Endothelial cell of umbilical vein (primary cell): ENCODE measurements around the gene KDM4C. TPM values are rescaled to one million over a fixed set of nuclear protein-coding genes. Genes with fewer than 3 reads are reported as not detected.

Experiments
- BruUV-seq: library from RNA; stranded (reverse); fragments of 400-500 nt; replicated peaks from 2 replicates; lab custom pipeline; 2021; lab: Mats Ljungman, UMichigan
- CTCF ChIA-PET: fragments of 300-600, 350-600 bp; sonication (Branson Sonifier 250); formaldehyde crosslinking; loops from one replicate; lab custom pipeline; 2021; ENCODE audit warnings: antibody characterized with exemption, inconsistent platforms; lab: Charles Lee
- POLR2A ChIA-PET: fragments of 300-600, 350-600 bp; sonication (Branson Sonifier 250); formaldehyde crosslinking; loops from one replicate; lab custom pipeline; 2021; ENCODE audit warnings: antibody characterized with exemption, inconsistent platforms; lab: Charles Lee
- DNase-seq: peaks from one replicate; pipeline ENCODE4 v3.0.0-alpha.2; 2011; ENCODE audit warnings: low read depth, low spot score
- FAIRE-seq: peaks from 2 replicates; lab custom pipeline; 2011; peaks lifted over from hg19 to GRCh38; lab: Jason Lieb, UNC
- H2AFZ ChIP-seq: 2 replicates; pipeline ENCODE4 v1.6.0; 2012; ENCODE audit warnings: low read depth, low read length, control low read depth, inconsistent platforms
- H3K27ac ChIP-seq: 2 replicates; pipeline ENCODE4 v1.5.1; 2011; ENCODE audit warnings: low read depth, mild to moderate bottlenecking, control low read depth, low read length, moderate library complexity; ENCODE audit not compliant: insufficient read depth
- H3K27me3 ChIP-seq, 2 experiments: 2 replicates each; pipeline versions ENCODE4 v1.6.0 to v1.6.1; 2011; ENCODE audit warnings: low read length in 2 of 2, mixed read lengths in 1 of 2; ENCODE audit not compliant: control insufficient read depth in 2 of 2, insufficient read depth in 2 of 2
- H3K36me3 ChIP-seq, 2 experiments: 2 replicates in 1 of 2; 3 replicates in 1 of 2; pipeline ENCODE4 v1.5.1; 2011; ENCODE audit warnings: low read length in 2 of 2, mild to moderate bottlenecking in 1 of 2, moderate library complexity in 1 of 2; ENCODE audit not compliant: control insufficient read depth in 2 of 2, insufficient read depth in 2 of 2; ENCODE audit errors: extremely low read depth in 1 of 2
- H3K4me1 ChIP-seq: 3 replicates; pipeline ENCODE4 v1.5.1; 2011; ENCODE audit warnings: mild to moderate bottlenecking, low read length; ENCODE audit not compliant: control insufficient read depth, insufficient read depth; ENCODE audit errors: extremely low read depth
- H3K4me2 ChIP-seq: 2 replicates; pipeline ENCODE4 v1.6.1; 2011; ENCODE audit warnings: low read length, control low read depth, mixed read lengths; ENCODE audit not compliant: insufficient read depth
- H3K4me3 ChIP-seq, 3 experiments: fragments of 200-600 bp in 1 of 3; sonication (generic), shearing (Covaris generic) in 1 of 3; replicated peaks in 1 of 3; 2 replicates each; pipeline ENCODE4 v1.5.1; 2011 to 2016; ENCODE audit warnings: control low read depth in 3 of 3, low read length in 3 of 3, mild to moderate bottlenecking in 2 of 3, inconsistent platforms in 1 of 3, low read depth in 1 of 3, moderate library complexity in 1 of 3; ENCODE audit not compliant: insufficient read depth in 1 of 3
- H3K79me2 ChIP-seq: 2 replicates; pipeline ENCODE4 v1.6.0; 2012; ENCODE audit warnings: low read length, inconsistent platforms; ENCODE audit not compliant: control insufficient read depth, insufficient read depth
- H3K9ac ChIP-seq: replicated peaks from 2 replicates; pipeline ENCODE3; 2011; ENCODE audit warnings: low read length, control low read depth; ENCODE audit not compliant: insufficient read depth; ENCODE audit errors: extremely low read depth
- H3K9me1 ChIP-seq: replicated peaks from 3 replicates; pipeline ENCODE4 v1.6.0; 2011; ENCODE audit warnings: mild to moderate bottlenecking, low read length; ENCODE audit not compliant: control insufficient read depth, insufficient read depth; ENCODE audit errors: extremely low read depth
- H3K9me3 ChIP-seq: replicated peaks from 2 replicates; pipeline ENCODE4 v1.5.1; 2012; ENCODE audit warnings: low read length, inconsistent platforms; ENCODE audit not compliant: control insufficient read depth, insufficient read depth
- H4K20me1 ChIP-seq: replicated peaks from 2 replicates; pipeline ENCODE3; 2011; ENCODE audit warnings: mild to moderate bottlenecking, low read length; ENCODE audit not compliant: control insufficient read depth, insufficient read depth; ENCODE audit errors: extremely low read depth
- EZH2 ChIP-seq: IDR thresholded peaks from 2 replicates; pipeline ENCODE4 v1.6.1; 2012; ENCODE audit warnings: borderline replicate concordance, low read depth, mild to moderate bottlenecking, moderate library complexity, low read length, inconsistent platforms; ENCODE audit not compliant: severe bottlenecking
- FOS ChIP-seq: IDR thresholded peaks from 2 replicates; pipeline ENCODE4 v1.6.1; 2011; ENCODE audit warnings: mild to moderate bottlenecking, low read length, moderate library complexity, borderline replicate concordance; ENCODE audit not compliant: insufficient read depth
- GATA2 ChIP-seq: IDR thresholded peaks from 2 replicates; pipeline ENCODE4 v1.7.0; 2011; ENCODE audit warnings: low read depth, mild to moderate bottlenecking, moderate library complexity, mixed read lengths, low read length; ENCODE audit not compliant: insufficient read length, insufficient read depth
- JUN ChIP-seq: IDR thresholded peaks from 2 replicates; pipeline ENCODE4 v1.6.1; 2011; ENCODE audit warnings: borderline replicate concordance, low read depth; ENCODE audit not compliant: insufficient read length, insufficient read depth
- MAX ChIP-seq: IDR thresholded peaks from 2 replicates; pipeline ENCODE4 v1.6.1; 2011; ENCODE audit not compliant: insufficient read depth, insufficient read length
- MYC ChIP-seq: IDR thresholded peaks from one replicate; pipeline ENCODE4 v1.6.1; 2011; ENCODE audit warnings: mild to moderate bottlenecking, low read depth, low read length
- POLR2A ChIP-seq: IDR thresholded peaks from 2 replicates; pipeline ENCODE4 v1.6.1; 2012; ENCODE audit warnings: low read depth, mild to moderate bottlenecking, control low read depth, low read length
- POLR2AphosphoS5 ChIP-seq: IDR thresholded peaks from 2 replicates; pipeline ENCODE4 v1.6.1; 2012; ENCODE audit warnings: low read depth, mild to moderate bottlenecking, control low read depth, low read length, moderate library complexity; ENCODE audit not compliant: insufficient read depth
- dilution Hi-C: fragments of 300-500 bp; cut with MboI; formaldehyde crosslinking; loops from one replicate; pipeline ENCODE4 v1.15.0; 2019; ENCODE audit warnings: low sequenced_read_pairs; ENCODE audit not compliant: extremely low pct_ligation_motif_present
- intact Hi-C: fragments of 100-400 bp; cut with micrococcal nuclease; formaldehyde crosslinking; loops from one replicate; pipeline ENCODE4 v1.10.0; 2022
- polyA plus RNA-seq, 4 experiments: library from polyadenylated mRNA; depleted of rRNA in 3 of 4; stranded (reverse) in 3 of 4; unstranded in 1 of 4; fragments of >200 nt; gene quantifications; 2 replicates each; pipeline versions ENCODE4 v1.2.1 to v1.2.3, GENCODE V29; 2011 to 2012; ENCODE audit warnings: missing spikeins in 1 of 4
- total RNA-seq: library from RNA; stranded (reverse); gene quantifications from 2 replicates; pipeline ENCODE4 v1.2.3, GENCODE V29; 2021
- TF ChIP-seq, protein P1 (sequence below), 2 donors: IDR thresholded peaks; 1 replicate in 1 of 2; 2 replicates in 1 of 2; pipeline ENCODE4 v1.5.1; 2011; ENCODE audit warnings: low read length in 2 of 2, mild to moderate bottlenecking in 2 of 2, moderate library complexity in 2 of 2, control low read depth in 1 of 2, inconsistent platforms in 1 of 2, low read depth in 1 of 2; ENCODE audit not compliant: insufficient read depth in 1 of 2; ENCODE audit errors: extremely low read depth in 1 of 2

KDM4C gene
- total and polyA plus RNA-seq, 2 donors (not counting 3 experiments of a cell fraction or from before 2014, with no cell fraction given): 5.4 to 15.0 TPM

GRCh38 chr9:7103367-7103766 is 345.6 kb downstream of the KDM4C start:
- Histone ChIP-seq H3K4me1 (peaks cover 11% of the 10 kb centered on the region), H3K27ac (peak overlapping the region; percentile 72), H3K9me1 (no peaks in the 10 kb centered on the region), H3K36me3 (no peaks in the 10 kb centered on the region), H2AFZ (no peak overlapping the region), H3K9me3 (peaks cover 2% of the 10 kb centered on the region), H4K20me1 (no peaks in the 10 kb centered on the region), H3K4me2 (no peak overlapping the region), H3K9ac (no peak overlapping the region), H3K79me2 (no peaks in the 10 kb centered on the region), H3K27me3 (no peaks in the 10 kb centered on the region), H3K4me3 (no peak overlapping the region)
- TF ChIP-seq EZH2 (no peak), MAX (no peak), JUN (no peak), GATA2 (no peak), MYC (no peak), FOS (no peak), POLR2AphosphoS5 (no peak), POLR2A (no peak)
- TF ChIP-seq, protein P1, sequence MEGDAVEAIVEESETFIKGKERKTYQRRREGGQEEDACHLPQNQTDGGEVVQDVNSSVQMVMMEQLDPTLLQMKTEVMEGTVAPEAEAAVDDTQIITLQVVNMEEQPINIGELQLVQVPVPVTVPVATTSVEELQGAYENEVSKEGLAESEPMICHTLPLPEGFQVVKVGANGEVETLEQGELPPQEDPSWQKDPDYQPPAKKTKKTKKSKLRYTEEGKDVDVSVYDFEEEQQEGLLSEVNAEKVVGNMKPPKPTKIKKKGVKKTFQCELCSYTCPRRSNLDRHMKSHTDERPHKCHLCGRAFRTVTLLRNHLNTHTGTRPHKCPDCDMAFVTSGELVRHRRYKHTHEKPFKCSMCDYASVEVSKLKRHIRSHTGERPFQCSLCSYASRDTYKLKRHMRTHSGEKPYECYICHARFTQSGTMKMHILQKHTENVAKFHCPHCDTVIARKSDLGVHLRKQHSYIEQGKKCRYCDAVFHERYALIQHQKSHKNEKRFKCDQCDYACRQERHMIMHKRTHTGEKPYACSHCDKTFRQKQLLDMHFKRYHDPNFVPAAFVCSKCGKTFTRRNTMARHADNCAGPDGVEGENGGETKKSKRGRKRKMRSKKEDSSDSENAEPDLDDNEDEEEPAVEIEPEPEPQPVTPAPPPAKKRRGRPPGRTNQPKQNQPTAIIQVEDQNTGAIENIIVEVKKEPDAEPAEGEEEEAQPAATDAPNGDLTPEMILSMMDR (IDR thresholded peaks at IDR 0.05; ENCODE audit: extremely low read depth in 1 of 2, insufficient read depth in 1 of 2, low read depth in 1 of 2, low read length in 2 of 2): no peak
- DNase-seq: peak; percentile 65
- POLR2A ChIA-PET: interaction anchor here (0.7 kb wide), 1 partner anchor 50 kb away, joined by 3 read pairs; no protein-coding TSS in a partner anchor
- intact Hi-C loops (no loop called here), dilution Hi-C loops (no loop called here)
- no TSS peak for BruUV-seq
- peak; percentile 76 for FAIRE-seq
- CTCF ChIA-PET: interaction anchor here (0.7 kb wide), 1 partner anchor 131 kb away, joined by 3 read pairs; no protein-coding TSS in a partner anchor
